DOHH2 (cell line): ENCODE results near the gene WDR59.

Experiments
- CTCF ChIP-seq: fragments of 200-600 bp; sonication (generic); IDR thresholded peaks from one replicate; pipeline ENCODE4 v1.5.1; 2014; ENCODE audit warnings: antibody characterized with exemption, mild to moderate bottlenecking, low read depth, low read length; ENCODE audit not compliant: poor library complexity, severe bottlenecking
- EZH2phosphoT487 ChIP-seq: fragments of 200-600 bp; sonication (generic); IDR thresholded peaks from 2 replicates; pipeline ENCODE4 v1.6.1; 2017; ENCODE audit warnings: borderline replicate concordance, mild to moderate bottlenecking, antibody characterized with exemption, low read length, moderate library complexity, mixed read lengths

- no peak for TF ChIP-seq CTCF
- no peak for TF ChIP-seq EZH2phosphoT487
Measured at GRCh38 chr16:74825016-74825415, 159.9 kb downstream of the WDR59 start.
